ENCODE results near the gene CSRNP2.
"Not testable (repeated sequence)": the region's sequence is repeated elsewhere in the genome, so short reads cannot be mapped to it uniquely, and the experiment has no call there.

CSRNP2 gene

GRCh38 chr12:51028126-51028812 lies 55.1 kb downstream of the CSRNP2 start:
- DNase-seq (ENCODE audit: low spot score), result no peak

DNA sequence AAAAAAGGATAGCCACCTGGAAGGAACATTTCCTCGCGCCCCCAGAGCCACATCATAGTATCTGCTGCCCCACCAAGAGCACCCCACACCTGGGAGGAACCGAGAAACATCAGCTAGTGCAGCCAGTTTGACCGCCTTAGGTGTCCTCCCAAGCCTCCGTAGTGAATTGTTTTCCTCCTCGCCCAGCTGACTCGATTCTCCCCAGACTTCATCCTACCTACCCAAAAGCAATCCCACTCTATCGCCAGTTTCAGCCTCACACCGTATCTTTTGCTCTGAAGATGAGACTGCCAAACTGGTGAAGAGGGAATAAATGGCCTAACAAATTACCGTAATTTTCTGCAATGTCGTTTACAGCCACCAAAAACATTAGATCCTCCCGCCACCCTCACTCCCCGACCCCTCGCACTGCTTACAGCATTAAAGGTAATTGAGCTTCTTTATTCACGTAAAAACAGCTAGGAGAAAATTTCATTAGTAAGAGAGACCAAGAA lies 56.0 kb downstream of the CSRNP2 start:
- no peak for DNase-seq (ENCODE audit: low spot score)

- peak; percentile 98 for DNase-seq (ENCODE audit: low spot score)
Observed at GRCh38 chr12:51025836-51026638, 57.4 kb downstream of the CSRNP2 start, which contains the start of gene SLC11A2. Gene SLC11A2, minus strand, starts transcription at chr12:51026384. Its CDS starts 15,656 bp downstream, at chr12:51010728.

- DNase-seq (ENCODE audit: low spot score), result no peak
Observed at GRCh38 chr12:51025338-51025835, 58.0 kb downstream of the CSRNP2 start.

DNA sequence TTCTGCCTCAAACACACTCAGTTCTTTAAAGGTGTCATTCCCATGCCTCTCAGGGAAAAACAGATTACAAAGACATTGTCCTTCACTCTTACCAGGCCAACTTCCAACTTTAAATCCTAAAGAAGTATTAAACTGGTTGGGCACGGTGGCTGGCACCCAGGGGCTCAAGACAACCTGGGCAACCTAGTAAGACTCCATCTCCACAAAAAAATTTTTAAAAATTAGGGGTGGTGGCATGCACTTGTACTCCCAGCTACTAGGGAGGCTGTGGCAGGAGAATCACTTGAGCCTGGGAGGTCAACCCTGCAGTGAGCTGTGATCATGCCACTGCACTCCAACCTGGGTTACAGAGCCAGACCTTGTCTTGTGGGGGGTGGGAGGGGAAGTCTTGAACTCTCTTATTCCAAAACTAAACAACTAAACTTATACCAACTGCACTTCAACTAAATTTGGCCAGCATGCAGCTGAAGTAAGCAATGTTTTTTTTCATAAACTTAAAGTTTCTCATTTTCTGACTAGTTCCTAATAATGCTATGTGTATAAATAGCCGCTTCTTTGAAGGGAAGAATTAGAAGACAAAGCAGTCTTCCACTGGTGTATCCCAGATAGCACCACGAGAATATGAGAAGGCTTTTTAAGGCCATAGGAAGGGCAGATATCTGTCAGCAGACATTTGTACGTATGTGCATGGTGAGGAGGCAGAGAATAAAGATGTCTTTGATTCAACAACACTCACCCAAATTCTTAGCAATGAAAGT lies 59.6 kb downstream of the CSRNP2 start:
- no peak for DNase-seq (ENCODE audit: low spot score)

GRCh38 chr12:51021694-51022093 lies 61.7 kb downstream of the CSRNP2 start:
- DNase-seq (ENCODE audit: low spot score), result no peak

GRCh38 chr12:51020448-51021182 lies 62.8 kb downstream of the CSRNP2 start:
- no peak for DNase-seq (ENCODE audit: low spot score)

- no peak for DNase-seq (ENCODE audit: low spot score)
Observed at GRCh38 chr12:51019927-51020326, 63.5 kb downstream of the CSRNP2 start.

- DNase-seq (ENCODE audit: low spot score), result no peak
Observed at GRCh38 chr12:51018956-51019355, 64.4 kb downstream of the CSRNP2 start.

DNA sequence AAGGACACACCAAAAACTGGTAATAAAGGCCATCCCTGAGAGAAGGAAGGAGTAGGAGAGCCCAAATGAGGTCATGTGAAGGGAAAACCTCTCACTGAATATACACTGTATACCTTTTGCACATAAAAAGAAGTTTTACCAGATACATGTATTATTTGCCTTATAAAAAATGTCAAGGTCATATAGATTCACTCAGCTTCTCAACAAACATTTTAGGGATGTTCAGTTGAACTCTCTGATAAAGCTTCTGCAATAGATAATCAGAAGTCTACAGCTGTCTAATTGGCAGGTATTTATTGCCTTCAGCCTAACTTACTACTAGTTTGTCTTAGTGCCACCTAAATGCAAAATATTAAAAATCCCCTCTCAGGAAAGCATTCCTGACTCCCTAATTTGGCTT lies 65.9 kb downstream of the CSRNP2 start:
- no peak for DNase-seq (ENCODE audit: low spot score)

GRCh38 chr12:51014467-51014866 lies 68.9 kb downstream of the CSRNP2 start:
- DNase-seq (ENCODE audit: low spot score), result not testable (repeated sequence)

GRCh38 chr12:51013441-51013840 lies 70.0 kb downstream of the CSRNP2 start:
- no peak for DNase-seq (ENCODE audit: low spot score)

- no peak for DNase-seq (ENCODE audit: low spot score)
Observed at GRCh38 chr12:51012570-51013236, 70.7 kb downstream of the CSRNP2 start.

GRCh38 chr12:51011955-51012354 lies 71.4 kb downstream of the CSRNP2 start:
- DNase-seq (ENCODE audit: low spot score), result no peak
